CD4-positive, alpha-beta T cell (primary cell): ENCODE data around the gene CHP1. TPM values are rescaled to one million over a fixed set of nuclear protein-coding genes. Genes with fewer than 3 reads are reported as not detected.
"Not testable (repeated sequence)": the region's sequence is repeated elsewhere in the genome, so short reads cannot be mapped to it uniquely, and the experiment has no call there.

Experiments
- ATAC-seq: fragments of 200-7000 bp; cut with Tn5 transposase; one replicate; pipeline ENCODE4 v1.10.0; 2022; ENCODE audit warnings: mild to moderate bottlenecking; ENCODE audit not compliant: poor library complexity
- CTCF ChIA-PET: fragments of 350-600 bp; sonication (Branson Sonifier 250); formaldehyde crosslinking; loops from one replicate; lab custom pipeline; 2021; ENCODE audit warnings: antibody characterized with exemption, inconsistent platforms; lab: Charles Lee
- POLR2A ChIA-PET: fragments of 350-600 bp; sonication (Branson Sonifier 250); formaldehyde crosslinking; loops from one replicate; lab custom pipeline; 2021; ENCODE audit warnings: antibody characterized with exemption, inconsistent platforms; lab: Charles Lee
- DNase-seq, 14 experiments: peaks; one replicate each; pipeline ENCODE4 v3.0.0-alpha.2; 2013 to 2020; ENCODE audit warnings: mixed read lengths in 2 of 14
- H3K27ac ChIP-seq, 2 donors: one replicate each; pipeline versions ENCODE4 v1.5.1 to v1.7.0; 2013; ENCODE audit warnings: low read length in 2 of 2, low read depth in 1 of 2, mild to moderate bottlenecking in 1 of 2
- H3K27me3 ChIP-seq, 2 experiments: 1 replicate in 1 of 2; 2 replicates in 1 of 2; pipeline versions ENCODE4 v1.6.1 to v1.7.0; 2013; ENCODE audit warnings: low read length in 2 of 2, control low read depth in 1 of 2, mild to moderate bottlenecking in 1 of 2, moderate library complexity in 1 of 2; ENCODE audit not compliant: insufficient read depth in 2 of 2, control insufficient read depth in 1 of 2
- H3K36me3 ChIP-seq: one replicate; pipeline ENCODE4 v1.6.1; 2013; ENCODE audit warnings: low read length, control low read depth; ENCODE audit not compliant: insufficient read depth
- H3K4me1 ChIP-seq: one replicate; pipeline ENCODE4 v1.6.1; 2013; ENCODE audit warnings: low read length, control low read depth; ENCODE audit not compliant: insufficient read depth
- H3K4me3 ChIP-seq: one replicate; pipeline ENCODE4 v1.5.1; 2013; ENCODE audit warnings: mild to moderate bottlenecking, low read length, moderate library complexity
- H3K9me3 ChIP-seq, 2 experiments: 1 replicate in 1 of 2; 2 replicates in 1 of 2; pipeline versions ENCODE4 v1.6.1 to v1.7.0; 2013; ENCODE audit warnings: low read length in 2 of 2, mild to moderate bottlenecking in 2 of 2, control low read depth in 1 of 2, moderate library complexity in 1 of 2; ENCODE audit not compliant: control insufficient read depth in 1 of 2, insufficient read depth in 1 of 2
- H3K27ac Mint-ChIP-seq: one replicate; pipeline ENCODE4 v1.8.0; 2020; ENCODE audit warnings: mixed read lengths
- H3K27me3 Mint-ChIP-seq: one replicate; pipeline ENCODE4 v1.8.0; 2021; ENCODE audit warnings: mixed read lengths
- H3K36me3 Mint-ChIP-seq: one replicate; pipeline ENCODE4 v1.8.0; 2021; ENCODE audit warnings: low read depth, mixed read lengths
- H3K4me1 Mint-ChIP-seq: one replicate; pipeline ENCODE4 v1.8.0; 2021; ENCODE audit warnings: low read depth, mixed read lengths
- H3K4me3 Mint-ChIP-seq: one replicate; pipeline ENCODE4 v1.8.0; 2020; ENCODE audit warnings: mild to moderate bottlenecking, mixed read lengths
- H3K9me3 Mint-ChIP-seq: one replicate; pipeline ENCODE4 v1.8.0; 2020; ENCODE audit warnings: mixed read lengths
- intact Hi-C, 2 experiments: fragments of 100-400 bp; cut with DNase I in 1 of 2; cut with micrococcal nuclease in 1 of 2; formaldehyde crosslinking; loops; one replicate each; pipeline versions ENCODE4 v1.15.1 to v1.9.0; 2023 to 2025; cut with DNase I, micrococcal nuclease
- total RNA-seq, 174 experiments: library from RNA in 2 of 174; stranded (reverse) in 2 of 174; gene quantifications; one replicate each; pipeline ENCODE4 v1.2.3 and lab custom pipeline; 2021 to 2026
- TF ChIP-seq, protein P1 (sequence below): fragments of 200-600 bp; IDR thresholded peaks from one replicate; pipeline ENCODE4 v1.8.0; 2022; ENCODE audit warnings: antibody characterized with exemption, mild to moderate bottlenecking

The CHP1 gene
- total RNA-seq, 2 experiments from 2014 or later = 20.7 to 25.5 TPM

DNA sequence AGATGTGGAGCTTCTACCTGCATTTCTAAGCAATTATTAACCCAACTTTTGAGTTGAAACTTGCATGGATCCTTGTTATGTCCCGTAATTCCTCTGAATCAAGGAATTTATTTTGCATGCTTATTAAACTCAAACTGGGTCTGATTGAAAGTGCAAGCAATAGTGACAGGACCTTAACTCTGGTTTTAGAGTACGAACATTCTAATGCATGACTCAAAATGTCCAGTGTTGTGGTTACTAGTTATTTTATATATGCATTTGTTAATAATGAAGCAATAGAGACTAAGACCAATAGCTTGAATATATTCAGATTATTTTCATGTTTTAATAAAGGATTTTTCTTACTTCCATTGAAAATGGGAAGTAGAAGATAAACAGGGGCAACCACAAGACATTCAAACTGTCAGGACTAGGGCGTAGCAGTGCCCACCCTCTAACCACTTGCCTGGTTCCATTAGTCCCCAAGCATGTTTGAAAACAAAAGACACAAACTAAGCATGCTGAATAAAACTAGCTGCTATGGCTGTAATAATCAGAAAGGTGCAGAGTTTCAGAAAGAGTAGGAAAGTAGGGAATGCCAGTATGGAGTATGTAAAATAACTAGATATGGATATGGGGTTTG is 73.2 kb downstream of the CHP1 start:
- no peak for DNase-seq
- H3K4me1 Mint-ChIP-seq = no peaks in the 10 kb centered on the region

DNA sequence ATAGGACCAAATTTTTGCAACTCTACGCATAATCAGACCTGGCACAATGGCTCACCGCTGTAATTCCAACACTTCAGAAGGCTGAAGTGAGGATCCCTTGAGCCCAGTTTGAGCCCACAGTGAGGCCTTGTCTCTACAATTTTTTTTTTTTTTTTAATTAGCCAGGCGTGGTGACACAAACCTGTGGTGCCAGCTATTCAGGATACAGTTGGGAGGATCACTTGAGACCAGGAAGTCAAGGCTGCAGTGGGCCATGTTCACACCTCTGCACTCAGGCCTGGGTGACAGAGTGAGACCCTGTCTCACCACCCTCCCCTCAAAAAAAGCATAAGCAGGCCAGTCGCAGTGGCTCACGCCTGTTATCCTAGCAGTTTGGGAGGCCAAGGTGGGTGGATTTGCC is 76.6 kb downstream of the CHP1 start:
- Mint-ChIP-seq H3K27ac (no peak overlapping the region), H3K9me3 (no peaks in the 10 kb centered on the region), H3K36me3 (no peaks in the 10 kb centered on the region), H3K4me3 (no peak overlapping the region), H3K4me1 (no peaks in the 10 kb centered on the region), H3K27me3 (no peaks in the 10 kb centered on the region)
- Histone ChIP-seq H3K27me3 (no peaks in the 10 kb centered on the region), H3K27ac (no peak overlapping the region), H3K9me3 (no peaks in the 10 kb centered on the region), H3K36me3 (no peaks in the 10 kb centered on the region), H3K4me3 (no peak overlapping the region), H3K4me1 (no peaks in the 10 kb centered on the region)
- TF ChIP-seq, protein P1, sequence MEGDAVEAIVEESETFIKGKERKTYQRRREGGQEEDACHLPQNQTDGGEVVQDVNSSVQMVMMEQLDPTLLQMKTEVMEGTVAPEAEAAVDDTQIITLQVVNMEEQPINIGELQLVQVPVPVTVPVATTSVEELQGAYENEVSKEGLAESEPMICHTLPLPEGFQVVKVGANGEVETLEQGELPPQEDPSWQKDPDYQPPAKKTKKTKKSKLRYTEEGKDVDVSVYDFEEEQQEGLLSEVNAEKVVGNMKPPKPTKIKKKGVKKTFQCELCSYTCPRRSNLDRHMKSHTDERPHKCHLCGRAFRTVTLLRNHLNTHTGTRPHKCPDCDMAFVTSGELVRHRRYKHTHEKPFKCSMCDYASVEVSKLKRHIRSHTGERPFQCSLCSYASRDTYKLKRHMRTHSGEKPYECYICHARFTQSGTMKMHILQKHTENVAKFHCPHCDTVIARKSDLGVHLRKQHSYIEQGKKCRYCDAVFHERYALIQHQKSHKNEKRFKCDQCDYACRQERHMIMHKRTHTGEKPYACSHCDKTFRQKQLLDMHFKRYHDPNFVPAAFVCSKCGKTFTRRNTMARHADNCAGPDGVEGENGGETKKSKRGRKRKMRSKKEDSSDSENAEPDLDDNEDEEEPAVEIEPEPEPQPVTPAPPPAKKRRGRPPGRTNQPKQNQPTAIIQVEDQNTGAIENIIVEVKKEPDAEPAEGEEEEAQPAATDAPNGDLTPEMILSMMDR = no peak
- no peak for ATAC-seq
- intact Hi-C loops = no loop called here
- no peak for DNase-seq
- ChIA-PET CTCF (interaction anchor here (0.5 kb wide), 1 partner anchor 21 kb away, joined by 3 read pairs; no protein-coding TSS in a partner anchor), POLR2A (no interaction called here)

More for the DNA sequence above, 73.2 kb downstream of the CHP1 start:
- intact Hi-C loops = no loop called here
- ChIA-PET CTCF (interaction anchor here (1.0 kb wide), 1 partner anchor 9 kb away, joined by 3 read pairs; no protein-coding TSS in a partner anchor), POLR2A (interaction anchor here (2.0 kb wide), 1 partner anchor 21 kb away, joined by 4 read pairs; no protein-coding TSS in a partner anchor)
- no peak for ATAC-seq
- Mint-ChIP-seq H3K9me3 (no peaks in the 10 kb centered on the region), H3K4me3 (no peak overlapping the region), H3K36me3 (peaks cover 17% of the 10 kb centered on the region), H3K27me3 (no peaks in the 10 kb centered on the region), H3K27ac (no peak overlapping the region)
- peaks cover 9% of the 10 kb centered on the region for H3K36me3 ChIP-seq
- no peaks in the 10 kb centered on the region for H3K4me1 ChIP-seq
- H3K27ac ChIP-seq = no peak overlapping the region
- no peak overlapping the region for H3K4me3 ChIP-seq
- H3K27me3 ChIP-seq = no peaks in the 10 kb centered on the region
- no peaks in the 10 kb centered on the region for H3K9me3 ChIP-seq
- TF ChIP-seq, protein P1 = no peak

DNA sequence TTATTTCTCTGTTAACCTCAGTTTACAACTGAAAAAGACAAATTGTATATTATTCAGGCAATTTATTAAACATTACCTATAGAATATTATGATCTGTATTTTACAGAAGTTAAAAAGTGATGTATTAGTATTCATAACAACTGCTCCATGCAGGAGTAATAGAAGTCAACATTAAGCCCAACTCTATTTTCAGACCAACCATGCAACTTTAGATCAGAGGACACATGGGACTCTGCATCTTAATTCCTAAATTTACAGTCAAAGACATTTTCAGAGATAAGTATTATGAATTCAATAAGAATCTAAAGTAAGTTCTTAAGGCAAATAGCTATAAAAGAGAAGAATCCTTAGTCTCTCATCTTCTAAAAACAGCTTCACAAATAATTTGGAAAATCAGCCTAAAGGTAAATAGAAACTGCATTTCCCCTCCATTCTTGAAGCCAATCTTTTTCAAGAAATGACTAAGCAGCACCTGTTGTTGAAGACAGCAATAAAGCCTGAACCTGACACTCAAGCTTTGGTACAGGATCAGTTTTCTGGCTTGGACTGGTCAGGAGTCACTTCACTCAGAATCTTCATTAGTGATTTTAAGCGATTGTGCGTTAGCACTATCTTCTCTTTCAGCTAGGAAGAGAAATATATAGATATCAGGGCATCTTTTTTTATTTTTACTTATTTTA is 78.3 kb downstream of the CHP1 start:
- intact Hi-C loops = no loop called here
- POLR2A ChIA-PET = interaction anchor here (1.0 kb wide), 1 partner anchor 23 kb away, joined by 3 read pairs; the partner anchor contains the start of genes NUSAP1 and OIP5

DNA sequence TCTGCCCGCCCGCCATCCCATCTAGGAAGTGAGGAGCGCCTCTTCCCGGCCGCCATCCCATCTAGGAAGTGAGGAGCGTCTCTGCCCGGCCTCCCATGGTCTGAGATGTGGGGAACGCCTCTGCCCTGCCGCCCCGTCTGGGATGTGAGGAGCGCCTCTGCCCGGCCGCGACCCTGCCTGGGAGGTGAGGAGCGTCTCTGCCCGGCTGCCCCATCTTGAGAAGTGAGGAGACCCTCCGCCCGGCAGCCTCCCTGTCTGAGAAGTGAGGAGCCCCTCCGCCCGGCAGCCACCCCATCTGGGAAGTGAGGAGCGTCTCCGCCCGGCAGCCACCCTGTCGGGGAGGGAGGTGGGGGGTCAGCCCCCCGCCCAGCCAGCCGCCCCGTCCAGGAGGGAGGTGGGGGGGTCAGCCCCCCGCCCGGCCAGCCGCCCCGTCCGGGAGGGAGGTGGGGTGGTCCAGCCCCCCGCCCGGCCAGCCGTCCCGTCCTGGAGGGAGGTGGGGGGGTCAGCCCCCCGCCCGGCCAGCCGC is 89.8 kb downstream of the CHP1 start:
- POLR2A ChIA-PET, H3K4me1 ChIP-seq, intact Hi-C loops, H3K27ac ChIP-seq, H3K4me3 Mint-ChIP-seq, H3K36me3 ChIP-seq, CTCF ChIA-PET, ATAC-seq, H3K4me1 Mint-ChIP-seq, DNase-seq, H3K27me3 Mint-ChIP-seq, H3K36me3 Mint-ChIP-seq, H3K9me3 Mint-ChIP-seq, H3K4me3 ChIP-seq, H3K27ac Mint-ChIP-seq, H3K9me3 ChIP-seq, H3K27me3 ChIP-seq: not testable (repeated sequence)

More for the DNA sequence above, 78.3 kb downstream of the CHP1 start:
- no peaks in the 10 kb centered on the region for H3K27me3 ChIP-seq
- Mint-ChIP-seq H3K27me3 (no peaks in the 10 kb centered on the region), H3K4me1 (no peaks in the 10 kb centered on the region), H3K9me3 (no peaks in the 10 kb centered on the region), H3K27ac (no peak overlapping the region), H3K4me3 (no peak overlapping the region), H3K36me3 (peaks cover 5% of the 10 kb centered on the region)
- H3K4me1 ChIP-seq = no peaks in the 10 kb centered on the region
- no peak overlapping the region for H3K27ac ChIP-seq
- H3K9me3 ChIP-seq = no peaks in the 10 kb centered on the region
- DNase-seq (no peak), ATAC-seq (no peak)
- no peaks in the 10 kb centered on the region for H3K36me3 ChIP-seq
- CTCF ChIA-PET = no interaction called here
- no peak overlapping the region for H3K4me3 ChIP-seq
- TF ChIP-seq, protein P1 = no peak
